GM12878 (cell line): ENCODE measurements around the gene FBXO3.

Experiments used
- POLR2A ChIP-seq: IDR thresholded peaks from 2 replicates; pipeline ENCODE4 v1.6.1; 2011; ENCODE audit warnings: low read depth, mild to moderate bottlenecking, low read length
- POLR2AphosphoS5 ChIP-seq: IDR thresholded peaks from 2 replicates; pipeline ENCODE4 v1.6.1; 2011; ENCODE audit warnings: mild to moderate bottlenecking, low read length, inconsistent platforms
- RFX5 ChIP-seq: IDR thresholded peaks from 2 replicates; pipeline ENCODE4 v1.6.1; 2011; ENCODE audit warnings: low read depth, low read length, improper control_type of control experiment
- TF ChIP-seq, protein P1 (sequence below): IDR thresholded peaks from 2 replicates; pipeline ENCODE4 v1.6.1; 2011; ENCODE audit warnings: low read depth, low read length, improper control_type of control experiment, borderline replicate concordance
- TF ChIP-seq, protein P2 (sequence below): IDR thresholded peaks from 2 replicates; pipeline ENCODE4 v1.6.1; 2012; ENCODE audit warnings: low read depth, low read length, improper control_type of control experiment
- TF ChIP-seq, protein P3 (sequence below): fragments of 450-650 bp; IDR thresholded peaks from 2 replicates; pipeline ENCODE4 v1.6.1; 2016; ENCODE audit warnings: mild to moderate bottlenecking

DNA sequence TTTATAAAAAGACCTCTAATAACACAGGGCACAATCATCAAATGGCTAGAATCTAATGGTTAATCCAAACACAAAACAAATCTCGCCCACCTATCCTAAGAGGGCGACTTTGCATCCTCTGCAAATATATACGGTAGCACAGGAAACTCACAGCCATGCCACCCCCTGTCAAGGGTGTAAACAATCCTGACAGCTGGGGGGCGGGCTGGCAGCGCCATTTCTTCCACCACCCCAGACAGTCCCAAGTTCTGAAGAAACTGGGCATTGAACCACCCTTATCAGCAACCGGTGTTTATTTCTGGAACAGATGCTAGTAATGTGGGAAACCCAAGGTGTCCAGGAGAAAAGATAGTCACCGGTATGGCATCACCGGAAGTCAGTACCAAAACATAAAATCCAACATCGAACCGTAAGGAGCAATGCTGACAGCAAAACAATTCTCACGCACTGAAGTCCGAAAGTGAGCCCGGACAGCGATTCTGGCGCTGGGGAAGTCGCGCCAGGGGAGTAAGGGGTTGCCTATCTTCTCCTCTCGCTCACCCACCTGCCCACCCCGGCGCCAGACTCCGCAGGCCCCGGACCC is 825 bp downstream of the FBXO3 start:
- TF ChIP-seq POLR2A (no peak), POLR2AphosphoS5 (no peak), RFX5 (no peak)
- TF ChIP-seq, protein P1, sequence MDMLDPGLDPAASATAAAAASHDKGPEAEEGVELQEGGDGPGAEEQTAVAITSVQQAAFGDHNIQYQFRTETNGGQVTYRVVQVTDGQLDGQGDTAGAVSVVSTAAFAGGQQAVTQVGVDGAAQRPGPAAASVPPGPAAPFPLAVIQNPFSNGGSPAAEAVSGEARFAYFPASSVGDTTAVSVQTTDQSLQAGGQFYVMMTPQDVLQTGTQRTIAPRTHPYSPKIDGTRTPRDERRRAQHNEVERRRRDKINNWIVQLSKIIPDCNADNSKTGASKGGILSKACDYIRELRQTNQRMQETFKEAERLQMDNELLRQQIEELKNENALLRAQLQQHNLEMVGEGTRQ: no peak
- TF ChIP-seq, protein P2, sequence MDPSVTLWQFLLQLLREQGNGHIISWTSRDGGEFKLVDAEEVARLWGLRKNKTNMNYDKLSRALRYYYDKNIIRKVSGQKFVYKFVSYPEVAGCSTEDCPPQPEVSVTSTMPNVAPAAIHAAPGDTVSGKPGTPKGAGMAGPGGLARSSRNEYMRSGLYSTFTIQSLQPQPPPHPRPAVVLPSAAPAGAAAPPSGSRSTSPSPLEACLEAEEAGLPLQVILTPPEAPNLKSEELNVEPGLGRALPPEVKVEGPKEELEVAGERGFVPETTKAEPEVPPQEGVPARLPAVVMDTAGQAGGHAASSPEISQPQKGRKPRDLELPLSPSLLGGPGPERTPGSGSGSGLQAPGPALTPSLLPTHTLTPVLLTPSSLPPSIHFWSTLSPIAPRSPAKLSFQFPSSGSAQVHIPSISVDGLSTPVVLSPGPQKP: no peak; the same call in 1 of the 2 replicates
- TF ChIP-seq, protein P3, sequence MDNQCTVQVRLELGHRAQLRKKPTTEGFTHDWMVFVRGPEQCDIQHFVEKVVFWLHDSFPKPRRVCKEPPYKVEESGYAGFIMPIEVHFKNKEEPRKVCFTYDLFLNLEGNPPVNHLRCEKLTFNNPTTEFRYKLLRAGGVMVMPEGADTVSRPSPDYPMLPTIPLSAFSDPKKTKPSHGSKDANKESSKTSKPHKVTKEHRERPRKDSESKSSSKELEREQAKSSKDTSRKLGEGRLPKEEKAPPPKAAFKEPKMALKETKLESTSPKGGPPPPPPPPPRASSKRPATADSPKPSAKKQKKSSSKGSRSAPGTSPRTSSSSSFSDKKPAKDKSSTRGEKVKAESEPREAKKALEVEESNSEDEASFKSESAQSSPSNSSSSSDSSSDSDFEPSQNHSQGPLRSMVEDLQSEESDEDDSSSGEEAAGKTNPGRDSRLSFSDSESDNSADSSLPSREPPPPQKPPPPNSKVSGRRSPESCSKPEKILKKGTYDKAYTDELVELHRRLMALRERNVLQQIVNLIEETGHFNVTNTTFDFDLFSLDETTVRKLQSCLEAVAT: no peak
